Large intestine (tissue), 3 donors: ENCODE data around the gene ELMO3. TPM values are rescaled to one million over a fixed set of nuclear protein-coding genes. Genes with fewer than 3 reads are reported as not detected.

Experiments used
- DNase-seq, 2 donors: peaks; one replicate each; pipeline versions ENCODE4 v3.0.0 to v3.0.0-alpha.2; 2013
- H3K27ac ChIP-seq: one replicate; pipeline ENCODE4 v1.5.1; 2013; ENCODE audit warnings: low read length
- H3K27me3 ChIP-seq: 2 replicates; pipeline ENCODE4 v1.6.1; 2013; ENCODE audit warnings: low read length; ENCODE audit not compliant: control insufficient read depth, insufficient read depth
- H3K36me3 ChIP-seq: 2 replicates; pipeline ENCODE4 v1.6.1; 2013; ENCODE audit warnings: low read length; ENCODE audit not compliant: control insufficient read depth, insufficient read depth
- H3K4me1 ChIP-seq: one replicate; pipeline ENCODE4 v1.6.1; 2013; ENCODE audit warnings: low read length; ENCODE audit not compliant: control insufficient read depth, insufficient read depth
- H3K4me3 ChIP-seq: one replicate; pipeline ENCODE4 v1.5.1; 2013; ENCODE audit warnings: low read length
- H3K9me3 ChIP-seq: one replicate; pipeline ENCODE4 v1.6.1; 2013; ENCODE audit warnings: mild to moderate bottlenecking, low read depth, low read length, moderate library complexity; ENCODE audit not compliant: control insufficient read depth
- WGBS: methylation state at CpG from one replicate; pipeline ENCODE4 v1.1.5; 2013; ENCODE audit warnings: low lambda C conversion rate; ENCODE audit not compliant: insufficient coverage; 5-methylcytosine and 5-hydroxymethylcytosine counted together
- polyA plus RNA-seq: library from polyadenylated mRNA; unstranded; fragments of 120-200 nt; gene quantifications from one replicate; pipeline ENCODE4 v1.2.1, GENCODE V29; 2013

The ELMO3 gene
- polyA plus RNA-seq, 1 donor = 34.0 TPM

DNA sequence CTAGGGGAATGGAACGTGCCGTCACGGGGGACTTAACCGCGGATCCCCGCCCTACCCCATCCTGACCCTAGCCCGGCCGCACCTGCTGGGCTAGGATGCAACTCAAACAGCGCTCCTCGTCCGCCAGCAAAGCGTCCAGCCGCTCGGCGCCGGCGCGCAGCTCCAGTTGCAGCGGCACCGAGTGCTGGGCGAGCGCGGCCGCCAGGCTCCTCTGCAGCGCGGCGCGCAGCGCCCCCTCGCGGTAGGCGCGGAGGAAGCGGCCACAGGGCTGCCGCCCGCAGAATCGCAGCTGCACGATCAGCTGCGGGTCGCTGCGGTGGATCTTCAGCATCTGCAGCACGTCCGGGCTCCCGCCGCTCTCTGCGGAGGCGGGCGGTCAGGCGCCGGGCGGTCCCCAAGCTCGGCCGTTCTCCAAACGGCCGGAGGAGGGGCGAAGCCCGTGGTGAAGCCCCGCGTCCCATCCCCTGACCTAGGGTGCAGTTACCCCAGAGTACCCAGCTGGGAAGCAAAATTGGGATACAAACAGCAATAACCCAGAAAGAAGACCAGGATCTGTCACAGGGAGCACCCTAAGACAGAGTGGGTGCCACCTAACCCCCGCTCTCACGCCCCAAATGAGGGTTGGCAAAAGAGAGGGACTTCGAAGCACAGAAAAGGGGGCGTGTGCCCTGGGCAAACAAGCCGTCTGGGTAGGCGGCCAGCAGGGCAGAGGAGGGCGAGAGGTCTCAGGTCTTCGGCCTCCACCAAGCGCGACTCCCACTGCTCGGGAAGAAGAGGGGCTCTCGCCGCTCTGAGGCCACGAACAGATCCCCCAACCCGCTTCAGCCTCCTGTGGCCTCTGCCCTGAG, 43.4 kb upstream of the ELMO3 start:
- no CpG with 5 or more reads among the region's 74 CpGs for WGBS
- DNase-seq = peak; percentile 71 to 73
- Histone ChIP-seq H3K27ac (no peak overlapping the region), H3K9me3 (peaks cover 4% of the 10 kb centered on the region), H3K36me3 (no peaks in the 10 kb centered on the region), H3K4me1 (peaks cover 23% of the 10 kb centered on the region), H3K4me3 (no peak overlapping the region), H3K27me3 (peaks cover 79% of the 10 kb centered on the region)

DNA sequence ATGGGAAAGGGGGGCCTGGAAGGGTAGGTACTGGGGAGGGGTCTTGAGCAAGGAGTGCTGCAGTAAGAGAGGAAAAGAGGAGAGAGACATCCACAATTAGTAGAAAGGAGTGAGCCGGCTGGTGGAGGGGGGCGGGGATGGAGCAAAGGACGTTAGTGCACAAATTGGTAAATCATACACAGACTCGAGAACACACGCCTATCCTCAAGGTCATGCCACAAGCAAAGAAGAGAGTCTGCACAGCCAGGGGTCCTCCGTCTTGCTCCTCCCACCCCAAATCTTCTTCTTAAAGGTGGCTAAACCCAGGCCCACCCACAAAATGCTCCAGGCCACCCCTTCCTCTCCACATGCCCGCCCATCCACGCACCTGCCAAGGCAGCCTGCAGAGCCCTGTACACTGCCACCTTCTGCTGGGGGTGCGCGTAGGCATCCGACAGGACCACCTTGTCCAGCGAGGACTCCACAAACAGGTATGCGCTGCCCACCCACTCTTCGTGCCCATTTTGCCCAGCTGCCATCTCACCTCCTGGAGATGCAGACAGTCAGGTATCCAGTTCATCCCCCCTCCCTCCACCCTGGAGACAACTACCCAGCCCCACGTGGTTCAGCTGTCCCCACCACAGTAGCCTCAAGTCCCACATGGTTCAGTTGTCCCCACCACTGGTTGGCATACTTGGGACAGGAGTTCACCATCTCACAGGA, 42.6 kb upstream of the ELMO3 start:
- DNase-seq = peak in 1 of 2 donors; percentile 40
- peaks cover 23% of the 10 kb centered on the region for H3K4me1 ChIP-seq

GRCh38 chr16:67157106-67157748, 41.7 kb upstream of the ELMO3 start:
- Histone ChIP-seq H3K4me3 (no peak overlapping the region), H3K36me3 (no peaks in the 10 kb centered on the region), H3K27ac (no peak overlapping the region), H3K4me1 (peaks cover 29% of the 10 kb centered on the region), H3K9me3 (peaks cover 7% of the 10 kb centered on the region), H3K27me3 (peaks cover 79% of the 10 kb centered on the region)
- WGBS = no CpG with 5 or more reads among the region's 7 CpGs
- no peak for DNase-seq

More for the DNA sequence above, 42.6 kb upstream of the ELMO3 start:
- Histone ChIP-seq H3K27me3 (peaks cover 78% of the 10 kb centered on the region), H3K27ac (no peak overlapping the region), H3K9me3 (peaks cover 4% of the 10 kb centered on the region), H3K36me3 (no peaks in the 10 kb centered on the region), H3K4me3 (no peak overlapping the region)
- WGBS = 0% methylated on average over 3 of the region's 15 CpGs

GRCh38 chr16:67157892-67158635, 40.9 kb upstream of the ELMO3 start:
- WGBS = no CpG with 5 or more reads among the region's 7 CpGs
- DNase-seq = no peak
- Histone ChIP-seq H3K36me3 (no peaks in the 10 kb centered on the region), H3K27me3 (peaks cover 81% of the 10 kb centered on the region), H3K4me3 (no peak overlapping the region), H3K27ac (no peak overlapping the region), H3K9me3 (peaks cover 12% of the 10 kb centered on the region), H3K4me1 (peaks cover 34% of the 10 kb centered on the region)

DNA sequence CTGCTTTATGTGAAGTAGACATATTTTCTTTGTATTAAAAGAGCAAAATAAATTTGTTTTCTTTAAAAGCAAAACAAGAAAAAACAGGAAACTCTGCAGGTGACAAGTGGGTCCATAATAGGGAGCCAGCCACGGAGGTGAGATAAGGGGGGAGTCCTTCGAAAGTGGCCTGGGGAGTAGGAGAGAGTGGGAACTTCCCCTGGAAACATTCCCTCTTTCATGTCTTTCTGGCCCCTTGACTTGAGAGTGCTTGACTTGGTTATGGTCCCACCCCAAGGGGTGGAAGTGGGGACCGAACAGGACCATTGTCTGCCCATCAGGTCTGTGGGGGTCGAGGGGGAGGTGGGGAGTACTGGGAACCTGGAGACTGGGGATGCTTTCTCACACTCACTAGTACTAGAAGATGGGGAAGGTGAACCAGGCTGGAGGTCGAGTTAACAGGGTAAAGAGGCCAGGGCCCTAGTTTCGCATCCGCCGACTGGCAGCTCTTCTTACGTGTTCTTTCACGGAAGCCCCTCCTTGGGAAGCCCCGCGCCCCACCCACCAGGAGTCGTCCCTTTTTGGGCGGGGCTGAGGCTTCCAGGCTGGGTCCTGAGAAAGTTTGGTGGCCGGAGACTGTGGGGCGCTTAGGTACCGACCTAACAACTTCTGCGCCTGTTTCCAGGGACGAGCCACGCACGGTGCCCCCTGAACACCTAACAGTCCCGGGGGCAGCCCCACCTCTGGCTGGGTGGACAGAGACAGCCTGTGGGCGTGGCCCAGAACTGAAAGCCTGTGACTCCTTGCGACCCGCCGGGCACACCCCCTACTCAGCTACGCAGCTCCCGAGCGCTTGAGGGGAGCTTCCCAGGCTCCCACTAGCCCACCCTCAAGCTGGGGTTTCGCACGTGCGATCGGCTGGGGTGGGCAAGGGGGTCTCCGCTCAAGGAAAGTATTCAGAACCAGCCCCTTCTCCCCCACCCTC, 40.0 kb upstream of the ELMO3 start:
- peaks cover 84% of the 10 kb centered on the region for H3K27me3 ChIP-seq
- WGBS = no CpG with 5 or more reads among the region's 34 CpGs
- DNase-seq = peak in 1 of 2 donors; percentile 65
- H3K4me3 ChIP-seq = peak overlapping the region; percentile 98
- peaks cover 39% of the 10 kb centered on the region for H3K4me1 ChIP-seq
- peaks cover 17% of the 10 kb centered on the region for H3K9me3 ChIP-seq
- peak overlapping the region; percentile 16 for H3K27ac ChIP-seq
- no peaks in the 10 kb centered on the region for H3K36me3 ChIP-seq

- WGBS = no CpG with 5 or more reads among the region's 25 CpGs
- peaks cover 84% of the 10 kb centered on the region for H3K27me3 ChIP-seq
- H3K4me3 ChIP-seq = no peak overlapping the region
- no peak for DNase-seq
- no peak overlapping the region for H3K27ac ChIP-seq
- H3K9me3 ChIP-seq = peaks cover 23% of the 10 kb centered on the region
- no peaks in the 10 kb centered on the region for H3K36me3 ChIP-seq
- peaks cover 45% of the 10 kb centered on the region for H3K4me1 ChIP-seq
Observed at GRCh38 chr16:67161595-67162058, 37.3 kb upstream of the ELMO3 start.

GRCh38 chr16:67162506-67163163, 36.3 kb upstream of the ELMO3 start:
- WGBS = no CpG with 5 or more reads among the region's 44 CpGs
- H3K27me3 ChIP-seq = peaks cover 85% of the 10 kb centered on the region
- DNase-seq = no peak
- H3K4me1 ChIP-seq = peaks cover 45% of the 10 kb centered on the region
- H3K9me3 ChIP-seq = peaks cover 23% of the 10 kb centered on the region
- no peak overlapping the region for H3K27ac ChIP-seq
- no peak overlapping the region for H3K4me3 ChIP-seq
- H3K36me3 ChIP-seq = no peaks in the 10 kb centered on the region

- no peak overlapping the region for H3K27ac ChIP-seq
- peak in 1 of 2 donors; percentile 66 for DNase-seq
- H3K4me3 ChIP-seq = peak overlapping the region; percentile 10
- WGBS = no CpG with 5 or more reads among the region's 99 CpGs
- peaks cover 45% of the 10 kb centered on the region for H3K4me1 ChIP-seq
- peaks cover 23% of the 10 kb centered on the region for H3K9me3 ChIP-seq
- no peaks in the 10 kb centered on the region for H3K36me3 ChIP-seq
- peaks cover 88% of the 10 kb centered on the region for H3K27me3 ChIP-seq
Observed at GRCh38 chr16:67163164-67163998, 35.5 kb upstream of the ELMO3 start.
